Activated naive CD8-positive, alpha-beta T cell treated with anti-CD3 and anti-CD28 coated beads for 36 hours (primary cell): ENCODE measurements around the gene NECTIN1. TPM values are rescaled to one million over a fixed set of nuclear protein-coding genes. Genes with fewer than 3 reads are reported as not detected.

Experiments used
- DNase-seq: peaks from one replicate; pipeline ENCODE4 v3.0.0; 2021
- H3K27ac Mint-ChIP-seq: one replicate; pipeline ENCODE4 v1.8.0; 2022; ENCODE audit warnings: mild to moderate bottlenecking, moderate library complexity, mixed read lengths
- H3K27me3 Mint-ChIP-seq: one replicate; pipeline ENCODE4 v1.8.0; 2022; ENCODE audit warnings: mild to moderate bottlenecking, mixed read lengths
- H3K36me3 Mint-ChIP-seq: one replicate; pipeline ENCODE4 v1.8.0; 2021; ENCODE audit warnings: mild to moderate bottlenecking, mixed read lengths
- H3K4me1 Mint-ChIP-seq: one replicate; pipeline ENCODE4 v1.8.0; 2021; ENCODE audit warnings: mixed read lengths
- H3K4me3 Mint-ChIP-seq: one replicate; pipeline ENCODE4 v1.8.0; 2022; ENCODE audit warnings: mild to moderate bottlenecking, moderate library complexity, mixed read lengths
- H3K9me3 Mint-ChIP-seq: one replicate; pipeline ENCODE4 v1.8.0; 2022; ENCODE audit warnings: mixed read lengths
- total RNA-seq, 2 experiments: library from RNA; stranded (reverse); gene quantifications; one replicate each; pipeline ENCODE4 v1.2.3, GENCODE V29; 2021

The NECTIN1 gene
- total RNA-seq, 2 experiments from 2014 or later = 3.2 to 3.7 TPM

GRCh38 chr11:119759747-119760412 is 30.9 kb upstream of the NECTIN1 start:
- no peak for DNase-seq
- Mint-ChIP-seq H3K4me1 (peaks cover 5% of the 10 kb centered on the region), H3K27ac (no peak overlapping the region), H3K9me3 (no peaks in the 10 kb centered on the region), H3K4me3 (no peak overlapping the region), H3K27me3 (peaks cover 41% of the 10 kb centered on the region), H3K36me3 (no peaks in the 10 kb centered on the region)

GRCh38 chr11:119759324-119759723 is 30.3 kb upstream of the NECTIN1 start:
- no peaks in the 10 kb centered on the region for H3K36me3 Mint-ChIP-seq
- H3K9me3 Mint-ChIP-seq = no peaks in the 10 kb centered on the region

DNA sequence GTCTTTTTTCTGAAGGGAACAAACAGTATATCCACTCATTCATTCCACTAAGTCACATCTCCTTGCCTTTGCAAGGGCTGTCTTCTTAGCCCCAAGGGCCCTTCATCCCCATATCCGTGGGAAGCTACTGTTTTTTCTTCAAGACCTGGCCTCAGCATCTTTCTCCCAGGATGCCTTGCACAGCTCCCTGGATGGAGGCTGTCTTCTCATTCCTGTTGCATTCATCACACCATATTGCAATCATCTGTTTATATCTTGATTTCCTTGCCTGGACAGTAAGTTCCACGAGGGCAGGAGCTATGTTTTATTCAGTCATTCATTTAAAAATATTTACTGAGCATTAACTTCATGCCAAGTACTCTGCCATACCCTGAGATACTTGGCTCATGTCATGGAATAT is 29.3 kb upstream of the NECTIN1 start:
- peaks cover 31% of the 10 kb centered on the region for H3K27me3 Mint-ChIP-seq
- no peaks in the 10 kb centered on the region for H3K9me3 Mint-ChIP-seq
- no peak for DNase-seq

More at GRCh38 chr11:119759324-119759723, 30.3 kb upstream of the NECTIN1 start:
- Mint-ChIP-seq H3K4me1 (peaks cover 5% of the 10 kb centered on the region), H3K27me3 (peaks cover 41% of the 10 kb centered on the region), H3K27ac (no peak overlapping the region), H3K4me3 (no peak overlapping the region)
- no peak for DNase-seq

GRCh38 chr11:119757378-119757777 is 28.4 kb upstream of the NECTIN1 start:
- H3K9me3 Mint-ChIP-seq = no peaks in the 10 kb centered on the region
- no peak for DNase-seq
- H3K27ac Mint-ChIP-seq = no peak overlapping the region

More for the DNA sequence above, 29.3 kb upstream of the NECTIN1 start:
- Mint-ChIP-seq H3K4me3 (no peak overlapping the region), H3K4me1 (peaks cover 5% of the 10 kb centered on the region), H3K27ac (no peak overlapping the region), H3K36me3 (no peaks in the 10 kb centered on the region)

DNA sequence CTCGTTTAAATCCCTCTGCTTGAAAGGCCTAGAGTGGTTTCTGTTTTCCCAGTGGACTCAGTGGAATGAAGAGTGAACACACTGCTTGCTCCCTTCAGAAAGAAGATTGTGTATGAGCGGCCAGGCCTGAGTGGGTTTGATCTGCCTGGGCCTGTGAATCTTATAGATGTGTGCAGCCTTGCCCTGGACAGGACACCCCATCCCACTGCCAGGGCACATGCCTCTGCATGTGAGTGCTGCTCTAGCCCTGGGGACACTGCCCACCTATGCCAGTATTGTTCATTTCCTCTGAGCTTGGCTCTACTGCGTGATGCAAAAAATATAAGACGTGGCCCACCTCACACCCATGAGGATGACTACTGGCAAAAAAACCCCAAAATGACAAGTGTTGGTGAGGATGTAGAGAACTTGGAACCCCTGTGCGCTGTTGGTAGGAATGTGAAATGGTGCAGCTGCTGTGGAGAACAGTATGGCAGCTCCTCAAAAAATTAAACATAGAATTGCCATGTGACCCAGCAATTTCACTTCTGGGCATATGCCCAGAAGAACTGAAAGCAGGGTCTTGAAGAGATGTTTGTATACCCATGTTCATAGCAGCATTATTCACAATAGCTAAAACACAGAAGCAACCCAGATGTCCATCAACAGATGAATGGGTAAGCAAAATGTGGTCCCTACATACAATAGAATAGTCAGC is 27.3 kb upstream of the NECTIN1 start:
- Mint-ChIP-seq H3K4me1 (peaks cover 12% of the 10 kb centered on the region), H3K36me3 (no peaks in the 10 kb centered on the region), H3K27me3 (peaks cover 31% of the 10 kb centered on the region), H3K9me3 (no peaks in the 10 kb centered on the region), H3K27ac (no peak overlapping the region), H3K4me3 (no peak overlapping the region)
- DNase-seq = no peak

More at GRCh38 chr11:119757378-119757777, 28.4 kb upstream of the NECTIN1 start:
- Mint-ChIP-seq H3K4me3 (no peak overlapping the region), H3K36me3 (no peaks in the 10 kb centered on the region), H3K4me1 (peaks cover 5% of the 10 kb centered on the region), H3K27me3 (peaks cover 25% of the 10 kb centered on the region)

DNA sequence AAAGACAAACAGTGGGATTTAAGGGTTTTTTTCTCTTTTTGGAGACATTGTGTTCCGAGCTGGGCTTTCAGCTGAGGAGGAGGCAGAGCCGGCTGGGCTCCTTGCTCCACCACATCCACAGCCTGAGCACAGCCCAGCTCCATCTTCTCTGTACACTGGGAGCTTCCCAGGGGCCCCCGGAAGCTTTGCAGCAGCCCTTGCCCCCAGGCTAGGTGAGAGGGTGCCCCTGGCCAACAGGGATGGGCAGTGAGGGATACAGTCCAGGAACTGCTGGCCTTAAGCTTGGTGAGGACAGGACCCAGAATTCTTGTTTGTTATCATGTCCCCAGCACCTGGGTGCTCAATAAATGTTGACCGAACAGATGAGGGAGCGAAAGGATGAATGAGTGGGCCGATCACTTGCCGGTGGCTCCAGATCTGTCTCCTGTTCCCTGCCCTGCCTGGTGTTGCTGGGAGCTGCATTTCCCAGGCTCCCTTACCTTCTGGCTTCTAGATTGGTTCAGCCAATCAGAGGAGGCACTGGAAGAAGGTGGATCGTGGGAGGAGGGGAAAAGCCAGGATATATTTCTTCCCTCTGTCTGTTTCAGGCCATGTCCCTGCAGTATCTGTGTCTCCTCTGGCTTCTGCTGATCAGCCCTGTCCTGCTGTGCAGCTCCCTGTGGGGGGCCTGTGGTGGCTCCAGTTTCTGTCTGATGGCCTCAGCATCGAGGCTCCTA is 26.5 kb upstream of the NECTIN1 start:
- no peak for DNase-seq
- Mint-ChIP-seq H3K9me3 (no peaks in the 10 kb centered on the region), H3K27me3 (peaks cover 32% of the 10 kb centered on the region), H3K27ac (no peak overlapping the region), H3K4me3 (no peak overlapping the region), H3K36me3 (no peaks in the 10 kb centered on the region), H3K4me1 (peaks cover 15% of the 10 kb centered on the region)

GRCh38 chr11:119754656-119755355 is 25.8 kb upstream of the NECTIN1 start:
- DNase-seq = no peak
- Mint-ChIP-seq H3K27ac (no peak overlapping the region), H3K4me3 (no peak overlapping the region), H3K9me3 (no peaks in the 10 kb centered on the region), H3K27me3 (peaks cover 30% of the 10 kb centered on the region), H3K4me1 (peaks cover 15% of the 10 kb centered on the region), H3K36me3 (no peaks in the 10 kb centered on the region)

DNA sequence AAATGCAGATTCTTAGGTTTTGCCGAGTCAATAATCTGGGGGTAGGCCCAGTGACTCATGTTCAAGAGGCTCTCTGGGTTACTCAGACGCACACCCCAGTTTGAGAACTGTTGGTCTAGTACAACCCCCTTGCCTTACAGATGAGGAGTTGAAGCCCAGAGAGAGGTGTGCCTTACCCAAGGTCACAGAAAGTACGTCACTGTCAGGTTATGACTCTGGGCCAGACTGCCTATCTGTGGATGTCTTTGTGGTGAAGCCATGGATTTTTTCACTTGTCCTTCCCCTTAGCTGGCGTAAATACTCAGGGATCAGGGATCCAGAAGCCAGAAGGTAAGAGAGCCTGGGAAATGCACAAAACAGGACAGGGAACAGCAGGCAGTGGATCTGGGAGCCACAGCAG is 25.2 kb upstream of the NECTIN1 start:
- no peak overlapping the region for H3K4me3 Mint-ChIP-seq
- peaks cover 24% of the 10 kb centered on the region for H3K27me3 Mint-ChIP-seq
- DNase-seq = no peak
- H3K9me3 Mint-ChIP-seq = no peaks in the 10 kb centered on the region
- H3K36me3 Mint-ChIP-seq = no peaks in the 10 kb centered on the region
- no peak overlapping the region for H3K27ac Mint-ChIP-seq
- peaks cover 13% of the 10 kb centered on the region for H3K4me1 Mint-ChIP-seq

DNA sequence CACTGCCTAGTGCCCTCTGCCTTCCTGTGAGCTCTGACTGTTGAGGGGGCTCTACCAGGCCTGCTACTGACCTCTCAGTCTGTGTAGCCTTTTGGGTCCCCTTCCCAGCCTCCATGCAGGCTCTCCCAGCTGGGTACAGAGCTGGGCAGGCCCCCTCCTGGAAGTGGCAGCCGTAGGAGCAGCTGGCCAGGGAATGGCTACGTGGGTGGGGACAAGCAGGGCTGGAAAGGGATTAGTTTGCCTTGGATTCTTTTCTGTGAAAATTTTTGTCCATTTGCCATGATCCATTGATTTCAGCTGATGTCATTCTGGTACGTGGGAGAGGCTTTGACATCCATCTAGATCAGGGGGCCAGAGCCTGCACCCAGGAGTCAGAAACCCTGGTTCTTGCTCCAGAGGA is 23.9 kb upstream of the NECTIN1 start:
- Mint-ChIP-seq H3K27me3 (peaks cover 17% of the 10 kb centered on the region), H3K4me1 (peaks cover 13% of the 10 kb centered on the region), H3K4me3 (no peak overlapping the region), H3K36me3 (no peaks in the 10 kb centered on the region), H3K27ac (no peak overlapping the region), H3K9me3 (no peaks in the 10 kb centered on the region)
- DNase-seq = no peak

DNA sequence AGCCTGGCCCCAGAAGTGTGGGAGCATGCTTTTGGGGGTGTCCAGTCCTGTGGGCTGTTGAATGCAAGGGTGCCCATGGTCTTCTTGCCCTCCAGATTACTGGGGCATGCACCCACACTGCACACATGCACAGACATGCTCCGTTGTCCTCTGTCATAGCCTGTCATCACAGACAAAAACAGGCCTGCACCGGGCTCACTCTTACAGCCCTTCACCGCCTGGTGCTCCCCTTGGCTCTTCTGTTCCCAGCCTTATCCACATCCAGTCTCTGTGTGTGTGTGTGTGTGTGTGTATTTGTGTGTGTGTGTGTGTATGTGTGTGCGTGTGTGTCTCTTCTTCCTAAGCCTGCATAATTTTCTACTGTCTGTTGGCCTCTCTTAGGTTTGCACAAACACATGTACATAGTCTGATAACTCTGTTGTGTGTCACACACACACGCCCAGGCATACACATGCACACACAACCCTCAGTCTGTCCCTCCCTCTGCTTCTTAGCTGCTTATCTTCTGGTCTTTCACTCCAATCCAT is 23.4 kb upstream of the NECTIN1 start:
- Mint-ChIP-seq H3K9me3 (no peaks in the 10 kb centered on the region), H3K36me3 (no peaks in the 10 kb centered on the region), H3K4me1 (peaks cover 13% of the 10 kb centered on the region), H3K27me3 (peaks cover 21% of the 10 kb centered on the region), H3K27ac (no peak overlapping the region), H3K4me3 (no peak overlapping the region)
- no peak for DNase-seq

DNA sequence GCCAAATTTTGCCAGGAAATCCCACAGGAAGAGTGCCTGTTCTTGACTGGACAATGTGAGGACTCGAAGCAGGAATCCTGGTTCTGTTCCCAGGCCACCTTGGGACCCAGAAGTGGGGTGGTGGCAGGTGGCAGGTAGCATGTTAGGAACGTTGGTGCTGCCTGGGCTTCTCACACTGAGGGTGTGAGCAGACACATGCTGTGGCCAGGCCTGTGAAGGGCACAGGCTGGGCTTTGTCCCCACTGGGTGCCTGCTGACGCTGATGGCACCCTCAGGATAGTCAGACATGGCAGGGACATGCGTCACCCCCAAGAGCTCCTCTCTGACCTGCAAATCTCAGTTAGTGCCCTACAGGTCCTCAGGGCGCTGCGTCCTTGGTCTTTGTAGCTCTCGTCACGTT is 21.1 kb upstream of the NECTIN1 start:
- no peak for DNase-seq
- no peak overlapping the region for H3K27ac Mint-ChIP-seq
- no peak overlapping the region for H3K4me3 Mint-ChIP-seq
- no peaks in the 10 kb centered on the region for H3K9me3 Mint-ChIP-seq
- H3K4me1 Mint-ChIP-seq = peaks cover 10% of the 10 kb centered on the region
- H3K36me3 Mint-ChIP-seq = no peaks in the 10 kb centered on the region
- H3K27me3 Mint-ChIP-seq = peaks cover 13% of the 10 kb centered on the region

- peaks cover 13% of the 10 kb centered on the region for H3K27me3 Mint-ChIP-seq
- H3K27ac Mint-ChIP-seq = no peak overlapping the region
- H3K4me1 Mint-ChIP-seq = peaks cover 10% of the 10 kb centered on the region
- no peak overlapping the region for H3K4me3 Mint-ChIP-seq
- DNase-seq = no peak
- H3K9me3 Mint-ChIP-seq = no peaks in the 10 kb centered on the region
- H3K36me3 Mint-ChIP-seq = no peaks in the 10 kb centered on the region
These were observed 20.1 kb upstream of the NECTIN1 start for GRCh38 chr11:119749006-119749565.

GRCh38 chr11:119747868-119748660 is 19.1 kb upstream of the NECTIN1 start:
- Mint-ChIP-seq H3K36me3 (no peaks in the 10 kb centered on the region), H3K27ac (no peak overlapping the region), H3K4me1 (peaks cover 10% of the 10 kb centered on the region), H3K27me3 (peaks cover 20% of the 10 kb centered on the region), H3K9me3 (no peaks in the 10 kb centered on the region), H3K4me3 (no peak overlapping the region)
- DNase-seq = no peak
